Measurements from ENCODE around the gene ANO9. TPM values are rescaled to one million over a fixed set of nuclear protein-coding genes. Genes with fewer than 3 reads are reported as not detected.

Gene ANO9
- total RNA-seq, 2 donors from 2014 or later = 121 to 129 TPM

GRCh38 chr11:479311-479710 lies 37.5 kb upstream of the ANO9 start:
- H3K9me3 ChIP-seq = no peaks in the 10 kb centered on the region
- no peak overlapping the region for H3K4me3 ChIP-seq
- no peaks in the 10 kb centered on the region for H3K36me3 ChIP-seq
- TF ChIP-seq CTCF (IDR thresholded peaks at IDR 0.05) = no peak
- intact Hi-C loops (cut with DNase I) = no loop called here
- H3K9ac ChIP-seq (ENCODE audit: low read depth in 2 of 2, low read length in 2 of 2) = no peak overlapping the region
- H3K27ac ChIP-seq = no peak overlapping the region
- DNase-seq = no peak
- H3K27me3 ChIP-seq = no peaks in the 10 kb centered on the region
- no peaks in the 10 kb centered on the region for H3K4me1 ChIP-seq

- no peak for DNase-seq
- no peak for TF ChIP-seq CTCF (IDR thresholded peaks at IDR 0.05)
- intact Hi-C loops (cut with DNase I) = no loop called here
- no peaks in the 10 kb centered on the region for H3K4me1 ChIP-seq
- no peaks in the 10 kb centered on the region for H3K27me3 ChIP-seq
- no peaks in the 10 kb centered on the region for H3K9me3 ChIP-seq
- no peak overlapping the region for H3K4me3 ChIP-seq
- H3K36me3 ChIP-seq = no peaks in the 10 kb centered on the region
- H3K9ac ChIP-seq (ENCODE audit: low read depth in 2 of 2, low read length in 2 of 2) = no peak overlapping the region
- no peak overlapping the region for H3K27ac ChIP-seq
Measured at GRCh38 chr11:477052-477715, 35.4 kb upstream of the ANO9 start.

GRCh38 chr11:476416-476815 lies 34.6 kb upstream of the ANO9 start:
- H3K27me3 ChIP-seq = no peaks in the 10 kb centered on the region
- H3K4me3 ChIP-seq = no peak overlapping the region
- H3K9ac ChIP-seq (ENCODE audit: low read depth in 2 of 2, low read length in 2 of 2) = no peak overlapping the region
- H3K27ac ChIP-seq = no peak overlapping the region
- H3K36me3 ChIP-seq = no peaks in the 10 kb centered on the region
- H3K9me3 ChIP-seq = no peaks in the 10 kb centered on the region
- intact Hi-C loops (cut with DNase I) = no loop called here
- no peaks in the 10 kb centered on the region for H3K4me1 ChIP-seq
- TF ChIP-seq CTCF (IDR thresholded peaks at IDR 0.05) = no peak
- DNase-seq = no peak

GRCh38 chr11:475941-476340 lies 34.1 kb upstream of the ANO9 start:
- Histone ChIP-seq H3K9ac (ENCODE audit: low read depth in 2 of 2, low read length in 2 of 2) (no peak overlapping the region), H3K4me1 (no peaks in the 10 kb centered on the region), H3K27me3 (no peaks in the 10 kb centered on the region), H3K27ac (no peak overlapping the region), H3K9me3 (no peaks in the 10 kb centered on the region), H3K36me3 (no peaks in the 10 kb centered on the region), H3K4me3 (no peak overlapping the region)
- intact Hi-C loops (cut with DNase I) = no loop called here
- no peak for DNase-seq
- no peak for TF ChIP-seq CTCF (IDR thresholded peaks at IDR 0.05)

- Histone ChIP-seq H3K9ac (ENCODE audit: low read depth in 2 of 2, low read length in 2 of 2) (no peak overlapping the region), H3K27me3 (no peaks in the 10 kb centered on the region), H3K36me3 (no peaks in the 10 kb centered on the region), H3K27ac (no peak overlapping the region), H3K4me1 (no peaks in the 10 kb centered on the region), H3K9me3 (no peaks in the 10 kb centered on the region), H3K4me3 (no peak overlapping the region)
- no peak for DNase-seq
- no peak for TF ChIP-seq CTCF (IDR thresholded peaks at IDR 0.05)
- intact Hi-C loops (cut with DNase I) = no loop called here
Measured at GRCh38 chr11:474914-475506, 33.2 kb upstream of the ANO9 start.

Measured in colonic mucosa (tissue), 4 donors.